ENCODE measurements around the gene NSD1.
"Not testable (repeated sequence)": the region's sequence is repeated elsewhere in the genome, so short reads cannot be mapped to it uniquely, and the experiment has no call there.

The NSD1 gene

DNA sequence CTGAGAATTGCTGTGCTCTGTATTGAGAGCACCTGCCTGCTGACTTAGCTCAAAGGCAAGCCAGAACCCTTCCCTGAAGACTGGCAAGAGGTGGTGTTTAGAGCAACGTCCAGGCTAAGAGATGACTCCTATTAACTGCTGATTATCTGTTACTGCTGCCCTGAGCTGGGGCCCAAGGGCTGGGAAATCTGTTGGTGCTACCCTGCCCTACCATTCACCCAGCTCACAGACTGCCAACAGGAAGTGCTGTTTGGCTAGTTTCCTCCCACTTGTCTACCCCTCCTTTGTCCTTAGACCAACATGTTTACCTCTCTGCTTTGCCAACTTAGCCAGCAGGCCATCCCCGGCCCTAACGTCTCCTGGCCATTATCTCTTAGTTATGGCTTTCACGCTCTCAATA lies 163.0 kb downstream of the NSD1 start:
- DNase-seq, result peak in 2 of 3 donors; percentile 14 to 35

DNA sequence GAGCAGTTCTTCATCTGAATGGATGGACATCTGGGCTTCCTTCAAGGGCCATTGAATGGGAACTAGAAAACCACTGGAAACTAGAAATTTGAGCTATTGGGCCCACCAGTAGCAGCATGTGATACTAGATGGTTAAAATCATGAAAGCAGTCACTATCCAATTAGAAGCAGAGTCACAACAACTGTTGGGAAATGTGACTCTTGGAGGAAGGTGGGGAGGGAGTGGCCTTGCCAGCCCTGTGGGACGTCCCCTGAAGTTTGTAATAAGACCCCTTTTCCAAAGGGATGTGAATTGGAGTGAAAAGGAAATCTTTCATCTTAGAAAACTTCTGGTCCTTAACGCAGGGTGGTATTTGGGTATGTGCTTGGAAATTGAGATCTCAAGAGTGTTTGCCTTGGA lies 164.3 kb downstream of the NSD1 start:
- DNase-seq, result no peak

DNA sequence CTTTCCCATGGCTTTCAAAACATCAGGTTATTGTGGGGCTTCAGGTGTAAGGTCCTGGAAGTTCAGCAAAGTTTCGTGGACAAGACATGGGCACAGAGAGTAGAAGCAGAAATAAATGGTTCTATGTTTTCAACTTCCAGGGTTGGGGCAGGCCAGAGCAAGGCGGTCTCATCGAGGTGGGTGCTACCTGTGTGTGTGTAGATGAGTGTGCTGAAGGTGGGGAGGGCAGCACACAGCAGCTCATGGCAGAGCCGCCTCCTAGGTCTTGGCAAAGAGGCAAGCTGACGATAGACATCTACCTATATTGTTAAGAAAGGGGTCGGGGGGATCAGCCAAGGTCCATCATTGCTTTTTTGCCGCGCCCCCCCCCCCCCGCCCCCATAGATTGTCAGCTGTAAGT lies 166.1 kb downstream of the NSD1 start:
- DNase-seq, result no peak

DNA sequence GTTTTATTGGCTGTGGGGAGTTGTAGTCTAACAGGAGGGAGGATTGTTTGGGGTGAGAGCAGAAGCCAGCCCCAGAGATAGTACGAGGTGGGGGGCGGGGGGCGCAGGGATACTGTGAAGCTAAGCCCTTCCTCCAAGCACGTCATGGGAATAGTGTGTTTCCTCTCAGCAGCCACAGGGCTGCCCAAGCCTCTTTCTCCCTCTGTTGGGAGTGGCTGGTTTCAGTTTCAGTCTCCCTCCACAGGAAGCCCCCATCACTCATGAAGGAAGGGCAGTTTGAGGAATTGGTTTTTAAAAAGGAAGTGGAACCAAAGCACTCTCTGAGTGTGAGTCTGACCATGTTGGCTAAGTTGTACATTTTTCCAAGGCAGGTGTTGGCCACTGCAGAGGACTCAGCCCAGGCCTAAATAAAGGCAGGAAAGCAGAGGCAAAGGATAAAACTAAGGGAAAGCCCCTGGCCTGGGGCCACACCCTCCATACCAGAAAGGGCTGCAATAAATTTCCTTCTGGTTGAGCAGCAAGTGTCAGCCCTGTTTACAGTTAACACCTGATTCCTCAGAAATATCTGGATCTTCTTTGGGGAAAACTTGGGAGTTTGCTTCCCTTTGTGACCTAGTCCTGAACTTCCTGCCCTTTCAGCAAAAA lies 166.8 kb downstream of the NSD1 start:
- DNase-seq, result peak; percentile 94 to 97 (median 95)

DNA sequence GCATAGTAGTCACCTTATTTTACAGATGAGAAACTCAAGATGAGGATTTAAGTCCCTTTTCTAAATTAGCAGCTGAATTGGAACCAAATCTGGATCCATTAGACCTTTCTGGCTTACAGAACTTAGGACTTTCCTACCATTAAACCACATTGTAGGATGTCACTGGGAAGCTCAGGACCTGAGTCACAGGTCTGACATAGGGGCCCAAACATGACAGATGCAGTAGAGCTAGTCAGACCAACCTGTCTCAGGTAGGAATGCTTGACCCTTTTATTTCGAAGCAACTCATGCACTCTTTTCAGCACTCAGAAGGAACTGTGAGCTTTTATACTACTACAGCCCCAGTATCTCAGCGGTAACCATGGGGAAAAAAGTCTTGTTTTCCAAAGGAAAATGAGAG lies 167.4 kb downstream of the NSD1 start:
- peak; percentile 48 to 72 (median 57) for DNase-seq

DNA sequence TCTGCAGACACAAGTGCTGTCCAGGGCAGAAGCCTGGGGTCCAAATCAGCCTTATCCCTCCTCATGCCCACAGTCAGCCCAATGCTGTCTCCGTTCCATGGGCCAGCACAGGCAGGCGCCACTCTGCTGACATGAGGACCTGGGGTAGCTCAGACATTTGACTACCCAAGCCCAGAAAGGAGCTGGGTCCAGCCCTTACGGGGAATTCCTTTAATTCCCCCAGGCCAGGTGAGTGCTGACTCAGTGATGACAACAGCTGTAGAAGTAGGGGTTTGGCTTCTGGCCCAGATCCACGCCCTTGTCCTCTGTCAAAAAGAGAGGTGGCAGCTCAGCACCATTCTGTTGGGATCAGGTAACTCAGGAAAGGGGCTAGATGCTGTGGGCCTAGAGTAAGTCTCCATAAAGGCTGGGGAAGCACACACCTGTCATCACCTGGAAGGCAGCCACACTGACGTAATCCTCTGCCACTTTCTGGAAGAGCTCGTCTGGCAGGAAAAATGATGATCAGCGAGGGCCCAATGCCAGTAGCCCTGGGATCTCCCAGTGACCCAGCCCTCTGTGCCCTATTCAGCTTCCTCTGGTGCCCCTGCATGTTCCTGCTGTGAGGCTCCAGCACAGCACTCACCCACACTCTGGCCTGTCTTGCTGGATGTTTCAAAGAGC lies 168.1 kb downstream of the NSD1 start:
- peak in 2 of 3 donors; percentile 44 to 54 for DNase-seq

DNA sequence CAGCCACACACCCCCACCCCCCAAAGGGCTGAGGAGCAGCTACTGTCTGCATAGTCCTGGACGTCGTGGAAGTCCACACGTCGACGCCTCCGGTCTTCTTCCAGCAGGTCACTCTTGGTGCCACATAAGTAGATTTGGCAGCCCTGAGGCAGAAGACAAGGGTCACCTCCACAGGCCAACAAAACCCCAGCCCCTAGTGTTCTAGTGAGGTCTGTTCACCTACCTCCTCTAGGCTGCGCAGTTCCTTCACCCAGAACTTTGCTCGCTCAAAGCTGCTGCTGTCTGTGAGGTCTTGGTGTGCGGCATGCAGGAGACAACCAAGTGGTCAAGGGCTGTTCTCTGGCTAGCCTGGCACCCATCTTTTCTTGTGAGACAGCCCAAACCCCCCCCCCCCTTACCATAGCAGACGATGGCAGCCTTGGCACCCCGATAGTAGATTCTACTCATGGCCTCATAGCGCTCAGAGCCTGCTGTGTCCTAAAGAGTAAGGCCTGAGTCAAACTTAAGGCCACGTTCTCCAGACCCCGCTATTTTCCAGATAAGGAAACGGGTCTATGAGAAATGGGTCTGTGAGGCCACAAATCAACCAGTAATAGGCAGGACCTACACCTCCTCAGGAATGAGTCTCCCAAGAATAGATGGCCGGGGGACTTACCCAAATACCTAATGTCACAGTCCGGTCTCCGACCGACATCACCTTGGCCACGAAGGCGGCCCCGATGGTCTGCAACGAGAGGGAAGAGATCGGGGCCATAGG lies 169.0 kb downstream of the NSD1 start:
- no peak for DNase-seq

DNA sequence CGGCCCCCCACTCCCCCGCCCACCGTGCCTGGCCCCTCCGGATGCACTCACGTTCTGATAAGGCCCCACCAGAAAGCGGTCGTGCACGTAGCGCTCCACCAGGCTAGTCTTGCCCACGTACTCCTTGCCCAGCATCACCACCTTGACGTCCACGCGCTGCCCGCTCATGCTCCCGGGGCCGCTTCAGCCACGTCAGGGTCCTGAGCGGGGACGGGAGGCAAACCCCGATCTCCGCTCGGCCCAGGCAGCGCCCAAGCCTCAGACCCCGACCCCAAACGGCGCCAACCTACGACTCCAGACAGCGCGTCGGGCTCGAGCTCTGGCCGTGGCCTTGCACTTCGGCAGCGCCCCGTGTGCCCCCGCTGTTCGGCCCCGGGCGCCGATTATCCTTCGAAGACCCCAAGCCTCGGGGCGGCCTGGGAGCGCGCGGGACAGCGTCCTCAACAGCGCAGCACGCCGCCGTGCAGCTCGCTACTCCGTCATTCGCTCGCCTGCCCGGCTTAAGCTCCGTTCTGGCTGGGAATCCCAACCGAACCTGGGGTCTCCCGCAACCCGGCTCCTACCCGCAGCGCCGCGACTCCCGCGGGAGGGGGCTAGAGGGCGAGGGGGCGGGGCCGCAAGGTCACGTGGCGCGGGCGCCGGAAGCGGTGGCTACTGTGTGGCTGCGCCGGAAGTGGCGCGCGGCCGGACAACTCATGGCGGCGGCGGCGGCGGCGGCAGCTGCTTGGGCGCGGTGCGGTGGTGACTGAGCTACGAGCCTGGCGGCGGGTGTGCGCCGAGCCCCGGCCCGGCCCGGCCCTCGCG lies 169.8 kb downstream of the NSD1 start, which contains the start of the genes PRELID1 and RAB24:
Gene PRELID1, plus strand, starts transcription at position 679 of the 804 bp plus-strand sequence. CDS start 187 bp downstream, outside the sequence.
Gene RAB24, minus strand, starts transcription at position 599 of the 804 bp plus-strand sequence. Its CDS starts 431 bp downstream, at position 168.
- peak; percentile 93 to 97 (median 95) for DNase-seq

DNA sequence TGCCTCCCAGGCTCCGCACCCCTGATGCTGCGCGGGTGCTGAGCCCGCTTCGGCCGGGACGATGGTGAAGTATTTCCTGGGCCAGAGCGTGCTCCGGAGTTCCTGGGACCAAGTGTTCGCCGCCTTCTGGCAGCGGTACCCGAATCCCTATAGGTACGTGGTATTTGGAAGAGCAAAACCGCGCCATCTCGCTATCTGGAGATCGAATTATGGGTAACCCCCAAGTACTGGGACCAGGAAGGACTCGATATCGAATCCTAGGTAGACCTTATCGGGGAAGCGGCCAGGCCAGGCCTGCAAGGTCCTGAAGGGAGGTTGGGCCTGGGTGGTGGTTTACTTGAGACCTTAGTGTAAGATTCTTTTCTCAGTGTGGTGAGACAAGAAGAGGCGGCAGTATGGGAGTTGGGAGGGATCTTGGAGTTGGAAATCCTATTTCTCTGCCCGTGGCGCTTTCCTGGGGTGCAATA lies 170.4 kb downstream of the NSD1 start:
- peak in 1 of 3 donors; percentile 24 for DNase-seq

DNA sequence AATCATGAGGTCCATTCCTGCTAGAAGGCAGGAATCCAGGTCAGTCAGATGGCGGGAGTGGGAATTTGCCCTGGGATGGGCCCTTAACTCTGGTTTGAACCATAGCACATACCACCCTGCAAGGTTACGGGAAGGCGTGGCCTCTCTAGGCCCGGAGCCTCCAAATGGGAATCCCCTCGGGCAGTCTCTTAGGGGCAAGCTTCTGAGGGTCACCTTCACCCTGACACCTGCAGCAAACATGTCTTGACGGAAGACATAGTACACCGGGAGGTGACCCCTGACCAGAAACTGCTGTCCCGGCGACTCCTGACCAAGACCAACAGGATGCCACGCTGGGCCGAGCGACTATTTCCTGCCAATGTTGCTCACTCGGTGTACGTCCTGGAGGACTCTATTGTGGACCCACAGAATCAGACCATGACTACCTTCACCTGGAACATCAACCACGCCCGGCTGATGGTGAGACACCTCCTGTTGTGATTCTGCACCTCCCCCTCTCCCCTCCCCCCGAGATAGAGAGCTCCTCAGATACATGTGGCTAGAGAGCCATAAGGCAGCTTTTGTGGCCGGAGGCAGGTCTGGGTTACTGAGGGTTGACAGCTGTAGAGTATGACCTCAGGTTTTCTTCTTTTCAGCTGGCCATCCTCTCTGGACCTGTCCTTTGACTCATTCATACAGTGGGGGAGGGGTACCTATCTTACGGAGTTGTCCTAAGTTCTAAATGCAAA lies 171.0 kb downstream of the NSD1 start:
- peak in 1 of 3 donors; percentile 23 for DNase-seq

DNA sequence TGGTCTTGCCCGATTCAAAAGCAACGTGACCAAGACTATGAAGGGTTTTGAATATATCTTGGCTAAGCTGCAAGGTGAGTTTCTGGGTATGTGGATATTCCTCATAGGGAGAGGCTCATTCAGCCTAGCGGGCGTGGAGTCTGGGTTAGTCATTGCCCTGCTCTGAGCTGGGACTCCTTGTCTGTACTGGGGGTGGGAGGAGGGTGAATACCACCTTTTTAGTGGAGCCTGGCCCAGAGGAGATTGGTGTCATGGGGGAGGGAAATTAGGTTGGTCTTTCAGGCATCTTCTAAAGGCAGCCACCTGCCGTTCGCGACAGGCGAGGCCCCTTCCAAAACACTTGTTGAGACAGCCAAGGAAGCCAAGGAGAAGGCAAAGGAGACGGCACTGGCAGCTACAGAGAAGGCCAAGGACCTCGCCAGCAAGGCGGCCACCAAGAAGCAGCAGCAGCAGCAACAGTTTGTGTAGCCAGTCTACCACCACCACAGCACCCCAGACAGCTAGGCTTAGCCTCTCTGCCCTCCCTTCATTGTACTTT lies 172.6 kb downstream of the NSD1 start:
- DNase-seq, result not testable (repeated sequence)

DNA sequence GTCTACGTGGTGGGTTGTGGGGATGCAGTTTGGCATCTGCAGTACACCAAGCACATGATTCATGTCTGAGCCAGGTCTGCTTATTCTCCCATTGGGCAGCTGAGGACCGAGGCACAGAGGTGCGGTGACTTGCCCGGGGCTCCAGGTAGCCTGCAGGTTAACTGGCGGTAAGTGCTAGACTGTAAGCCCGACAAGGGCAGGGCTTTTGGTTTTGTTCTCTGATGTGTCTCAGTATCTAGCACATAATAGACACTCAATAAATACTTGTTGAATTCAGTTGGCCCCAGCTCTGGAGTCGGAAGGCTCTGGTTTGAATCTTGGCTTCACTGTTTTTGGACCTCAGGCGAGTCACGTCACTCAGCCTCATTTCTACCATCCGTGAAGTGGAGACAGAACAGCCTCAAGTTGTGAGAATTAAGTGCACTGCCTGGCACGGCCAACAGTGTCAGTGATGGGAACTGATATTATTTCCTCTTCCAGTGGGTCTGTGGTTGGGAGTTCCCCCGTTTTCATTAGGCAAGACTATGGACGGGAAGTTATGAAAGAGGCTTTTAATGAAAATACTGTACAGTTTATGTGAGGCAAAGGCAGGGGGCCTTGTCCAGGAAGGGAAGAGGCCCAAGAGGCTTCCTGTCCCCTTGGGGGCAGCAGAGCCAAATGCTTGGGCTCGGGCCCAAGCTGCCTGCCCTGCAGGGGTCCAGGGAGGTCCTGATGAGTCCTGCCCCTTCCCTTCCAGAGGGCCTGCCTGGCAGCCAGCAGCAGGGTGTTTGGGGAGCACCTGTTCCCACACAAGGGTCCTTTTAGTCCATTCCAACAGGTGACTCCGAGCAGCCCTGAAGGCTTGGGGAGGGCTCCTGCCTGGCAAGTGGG lies 173.3 kb downstream of the NSD1 start:
- DNase-seq, result peak; percentile 90 to 97 (median 95)

DNA sequence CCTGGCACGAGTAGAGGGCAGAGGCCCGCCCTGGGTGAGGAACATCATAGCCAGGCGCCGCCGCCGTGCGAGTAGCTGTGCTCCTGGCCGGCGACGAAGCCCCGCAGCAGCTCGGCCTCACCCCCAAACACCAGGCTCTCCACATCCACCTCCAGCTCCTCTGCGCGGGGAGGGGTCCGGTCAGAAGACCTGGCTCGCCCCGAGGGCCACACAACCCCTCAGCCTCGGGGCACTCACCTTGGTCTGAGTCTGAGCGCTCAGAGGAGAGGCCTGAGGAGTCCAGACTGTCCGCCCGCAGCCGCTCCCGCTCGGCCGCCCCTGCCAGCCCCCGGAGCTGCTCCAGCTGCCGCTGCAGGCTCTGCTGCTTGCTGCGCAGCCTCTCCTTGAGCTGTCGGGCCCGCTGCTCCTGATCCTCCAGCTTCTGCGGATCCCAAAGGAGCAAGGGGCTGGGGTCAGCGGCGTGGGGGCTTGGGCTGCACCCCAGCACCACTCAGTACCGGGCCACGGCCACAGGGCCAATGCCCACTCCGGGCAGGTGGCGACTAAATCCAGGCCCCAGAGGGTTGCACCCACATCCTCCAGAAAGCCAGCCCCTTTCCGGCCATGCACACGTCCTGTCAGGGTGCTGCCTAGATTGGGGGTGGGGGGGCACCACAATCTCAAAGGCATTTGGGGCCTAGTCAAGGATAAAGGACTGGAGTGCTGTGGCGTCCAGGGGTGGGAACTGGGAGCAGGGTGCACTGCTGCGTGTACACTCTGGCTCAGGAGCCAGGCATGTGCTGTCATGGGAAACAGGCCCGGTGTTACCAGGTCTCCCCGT lies 174.2 kb downstream of the NSD1 start:
- DNase-seq, result no peak

DNA sequence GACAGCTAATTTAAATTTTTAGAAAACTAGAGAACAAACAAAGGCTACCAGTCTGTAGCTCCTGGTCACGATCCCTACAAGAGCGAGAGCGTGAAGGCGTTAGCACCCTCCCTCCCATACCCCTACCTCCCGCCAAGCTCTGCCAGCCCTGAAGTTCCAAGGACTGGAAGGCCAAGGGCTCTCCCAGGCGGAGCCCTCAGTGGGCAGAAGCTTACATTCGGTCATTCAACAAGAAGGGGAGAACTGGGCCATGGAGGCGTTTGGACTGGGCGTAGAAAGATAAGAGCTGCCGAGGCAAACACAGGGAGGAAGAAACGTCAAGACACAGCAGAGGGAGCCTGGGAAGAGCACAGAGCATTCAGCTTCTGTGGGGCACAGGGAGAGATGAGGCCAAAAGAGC lies 175.2 kb downstream of the NSD1 start:
- DNase-seq, result no peak

DNA sequence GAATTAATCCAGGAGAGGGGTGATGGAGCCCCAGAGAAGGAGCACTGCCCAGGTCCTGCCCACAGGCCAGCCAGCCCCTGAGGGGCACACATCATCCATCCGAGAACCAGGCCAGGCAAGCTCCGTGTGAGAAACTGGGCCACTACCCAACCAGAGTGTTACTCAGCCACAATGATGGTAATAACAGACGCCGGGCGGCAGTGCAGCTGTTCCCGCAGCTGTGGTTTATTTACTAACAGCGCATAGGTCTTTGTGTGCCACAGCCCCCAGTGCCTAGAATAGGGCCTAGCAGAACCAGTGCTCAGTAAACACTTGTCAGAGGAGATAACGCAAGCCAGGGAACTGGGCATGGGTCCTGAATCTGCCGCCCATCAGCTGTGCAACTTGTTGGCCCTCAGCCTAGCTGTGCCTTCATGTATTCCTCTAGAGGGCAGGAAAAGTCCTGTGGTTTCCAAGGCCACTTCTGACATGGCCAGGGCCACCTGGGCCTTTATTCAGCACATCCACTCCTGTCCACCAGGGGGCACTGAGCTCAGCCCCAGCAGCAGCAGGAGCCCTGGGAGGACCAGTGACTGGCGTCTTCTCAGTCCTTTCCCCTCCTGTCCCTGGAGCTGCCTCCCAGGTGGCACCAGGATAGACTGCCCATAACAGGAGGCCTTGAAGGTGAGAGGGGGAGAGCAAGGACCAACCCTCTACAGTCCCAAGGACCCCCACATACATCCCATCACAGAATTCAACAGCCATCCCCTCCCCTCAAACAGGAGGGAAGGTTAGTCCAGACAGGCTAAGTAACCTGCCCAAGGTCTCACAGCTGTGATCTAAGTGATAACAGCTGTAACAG lies 176.0 kb downstream of the NSD1 start:
- peak; percentile 45 to 68 (median 52) for DNase-seq

DNA sequence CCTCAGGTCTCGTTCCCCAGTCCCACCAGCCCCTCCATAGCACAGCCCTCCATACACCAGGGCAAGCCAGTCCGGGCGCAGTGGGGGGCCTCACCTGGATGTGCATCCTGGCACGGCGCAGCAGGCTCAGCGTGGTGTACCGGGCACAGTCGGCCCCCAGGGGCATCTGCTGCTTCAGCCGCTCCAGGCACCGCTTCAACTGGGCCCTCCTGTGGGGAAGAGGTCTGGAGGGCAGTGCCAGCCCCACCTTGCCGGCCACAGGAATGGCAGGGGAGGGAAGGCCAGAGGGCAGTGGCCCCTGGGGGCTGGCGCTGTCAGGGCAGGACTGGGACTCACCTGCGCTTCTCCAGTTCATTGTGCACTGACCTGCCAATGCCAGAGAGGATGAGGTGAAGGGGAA lies 176.8 kb downstream of the NSD1 start:
- no peak for DNase-seq

DNA sequence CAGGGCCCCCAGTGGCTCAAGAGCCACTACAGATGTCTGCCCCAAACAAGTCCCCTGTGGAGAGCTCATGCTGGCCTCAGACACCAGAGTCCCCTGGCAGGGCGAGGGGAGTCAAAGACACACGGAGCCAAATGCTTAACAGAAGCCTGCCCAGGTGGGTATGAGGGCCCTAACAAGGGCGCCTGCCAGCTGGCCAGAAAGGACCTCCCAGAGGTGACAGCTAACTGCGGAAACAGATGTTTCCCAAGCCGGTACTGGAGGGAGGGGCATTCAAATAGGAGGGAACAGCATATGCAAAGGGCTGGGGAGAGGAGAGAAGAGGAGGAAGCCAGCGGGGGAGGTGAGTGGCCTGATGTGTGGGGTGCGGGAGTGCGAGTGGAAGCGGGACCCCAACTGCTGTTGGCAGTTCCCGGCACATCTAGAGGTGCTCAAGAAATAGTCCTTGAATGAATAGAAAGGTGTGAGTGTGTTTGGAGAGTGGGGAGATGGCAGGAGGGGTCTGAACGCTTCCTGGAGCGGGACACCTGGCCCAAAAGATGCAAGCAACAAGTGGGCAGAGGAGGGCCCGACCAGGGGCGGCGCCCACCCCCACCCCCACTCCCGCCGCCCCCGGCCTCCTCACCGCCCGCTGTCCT lies 177.3 kb downstream of the NSD1 start:
- DNase-seq, result peak; percentile 55 to 64 (median 62)

DNA sequence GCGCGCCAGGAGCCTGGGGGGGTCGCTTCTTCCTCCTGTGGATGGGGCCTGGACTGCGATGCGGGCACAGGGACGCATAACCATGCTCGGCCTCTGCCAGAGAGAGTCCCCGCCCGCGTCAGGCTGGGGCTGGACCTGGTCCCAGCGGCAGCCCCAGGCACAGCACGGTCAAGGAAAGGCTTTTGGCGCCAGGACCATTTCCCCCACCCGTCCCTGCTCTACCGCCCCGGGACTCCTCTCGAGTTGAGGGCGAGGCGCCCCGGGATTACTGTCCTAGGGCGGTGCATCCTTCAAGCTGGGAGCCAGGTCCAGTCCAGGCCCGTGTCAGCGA lies 177.8 kb downstream of the NSD1 start:
- DNase-seq, result peak in 1 of 3 donors; percentile 36
